ENCODE results near the gene EIF4G3.

Gene EIF4G3

DNA sequence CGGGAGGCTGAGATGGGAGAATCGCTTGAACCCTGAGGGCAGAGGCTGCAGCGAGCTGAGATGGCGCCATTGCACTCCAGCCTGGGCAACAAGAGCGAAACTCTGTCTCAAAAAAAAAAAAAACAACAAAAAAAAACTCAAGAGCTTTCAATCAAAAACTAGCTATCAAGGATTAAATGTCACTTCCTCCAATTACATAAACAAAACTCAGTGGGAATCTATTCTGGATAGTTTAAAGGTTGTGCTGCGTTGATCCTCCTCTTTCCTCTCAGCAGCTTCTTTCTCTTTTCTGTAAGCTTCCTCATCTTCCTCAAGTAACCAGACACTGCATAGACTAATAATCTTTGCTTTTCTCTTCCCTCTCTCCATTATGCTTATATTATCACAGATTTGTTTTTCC lies 20.7 kb downstream of the EIF4G3 start:
- Histone ChIP-seq H3K4me1 (ENCODE audit: control insufficient read depth, insufficient read depth, low read depth, low read length) (peaks cover 6% of the 10 kb centered on the region), H3K23ac (ENCODE audit: low read length in 2 of 2) (no peak overlapping the region), H3K27ac (ENCODE audit: low read length, poor library complexity, severe bottlenecking) (no peak overlapping the region), H3K27me3 (ENCODE audit: control insufficient read depth in 1 of 2, insufficient read depth in 1 of 2, low read length in 2 of 2) (no peaks in the 10 kb centered on the region), H3K79me1 (replicated peaks; ENCODE audit: low read length, poor library complexity, severe bottlenecking) (peaks cover 13% of the 10 kb centered on the region), H3K9me3 (ENCODE audit: control insufficient read depth, low read length) (no peaks in the 10 kb centered on the region), H2BK5ac (ENCODE audit: low read depth, low read length, poor library complexity, severe bottlenecking) (no peak overlapping the region), H3K18ac (ENCODE audit: low read depth in 1 of 2, low read length in 2 of 2) (no peak overlapping the region), H3K4me3 (ENCODE audit: insufficient read depth in 1 of 2, low read depth in 1 of 2, low read length in 2 of 2) (no peak overlapping the region), H2AK5ac (ENCODE audit: low read length, severe bottlenecking) (no peak overlapping the region), H3K14ac (ENCODE audit: low read length in 2 of 2) (no peak overlapping the region), H4K8ac (ENCODE audit: low read length) (no peak overlapping the region), H2BK12ac (ENCODE audit: low read length in 2 of 2) (no peak overlapping the region), H3K4me2 (ENCODE audit: low read length, poor library complexity, severe bottlenecking) (no peak overlapping the region), H3K4ac (ENCODE audit: low read depth in 1 of 2, low read length in 2 of 2) (no peak overlapping the region), H2BK120ac (ENCODE audit: low read depth, low read length) (no peak overlapping the region), H2AFZ (ENCODE audit: low read depth, low read length) (no peak overlapping the region), H3K36me3 (ENCODE audit: control insufficient read depth in 1 of 2, insufficient read depth in 2 of 2, low read depth in 1 of 2, low read length in 2 of 2) (peaks cover 17 to 21% of the 10 kb centered on the region in 2 experiments), H3K9ac (ENCODE audit: low read length) (no peak overlapping the region), H2BK15ac (ENCODE audit: low read depth, poor library complexity, severe bottlenecking) (no peak overlapping the region), H4K91ac (ENCODE audit: low read length) (no peak overlapping the region)
- 93% methylated on average over 6 of the region's 6 CpGs for WGBS
- no peak for DNase-seq

GRCh38 chr1:21154717-21155116 lies 22.0 kb downstream of the EIF4G3 start:
- no peak overlapping the region for H3K18ac ChIP-seq (ENCODE audit: low read depth in 1 of 2, low read length in 2 of 2)
- H2BK15ac ChIP-seq (ENCODE audit: low read depth, poor library complexity, severe bottlenecking): no peak overlapping the region
- H3K4me3 ChIP-seq (ENCODE audit: insufficient read depth in 1 of 2, low read depth in 1 of 2, low read length in 2 of 2): no peak overlapping the region
- no peak overlapping the region for H3K14ac ChIP-seq (ENCODE audit: low read length in 2 of 2)
- H3K79me1 ChIP-seq (replicated peaks; ENCODE audit: low read length, poor library complexity, severe bottlenecking): peaks cover 11% of the 10 kb centered on the region
- no peak overlapping the region for H2BK5ac ChIP-seq (ENCODE audit: low read depth, low read length, poor library complexity, severe bottlenecking)
- H2BK12ac ChIP-seq (ENCODE audit: low read length in 2 of 2): no peak overlapping the region
- H3K36me3 ChIP-seq (ENCODE audit: control insufficient read depth in 1 of 2, insufficient read depth in 2 of 2, low read depth in 1 of 2, low read length in 2 of 2): peaks cover 12% of the 10 kb centered on the region in 2 experiments
- peak; percentile 33 for DNase-seq
- H3K4me2 ChIP-seq (ENCODE audit: low read length, poor library complexity, severe bottlenecking): no peak overlapping the region
- H3K4ac ChIP-seq (ENCODE audit: low read depth in 1 of 2, low read length in 2 of 2): no peak overlapping the region
- no peak overlapping the region for H4K91ac ChIP-seq (ENCODE audit: low read length)
- H4K8ac ChIP-seq (ENCODE audit: low read length): no peak overlapping the region
- H3K27me3 ChIP-seq (ENCODE audit: control insufficient read depth in 1 of 2, insufficient read depth in 1 of 2, low read length in 2 of 2): no peaks in the 10 kb centered on the region
- 83% methylated on average over 1 of the region's 3 CpGs for WGBS
- no peak overlapping the region for H3K23ac ChIP-seq (ENCODE audit: low read length in 2 of 2)
- no peak overlapping the region for H2BK120ac ChIP-seq (ENCODE audit: low read depth, low read length)
- H2AK5ac ChIP-seq (ENCODE audit: low read length, severe bottlenecking): no peak overlapping the region
- no peaks in the 10 kb centered on the region for H3K9me3 ChIP-seq (ENCODE audit: control insufficient read depth, low read length)
- no peak overlapping the region for H2AFZ ChIP-seq (ENCODE audit: low read depth, low read length)
- H3K4me1 ChIP-seq (ENCODE audit: control insufficient read depth, insufficient read depth, low read depth, low read length): peaks cover 6% of the 10 kb centered on the region
- no peak overlapping the region for H3K9ac ChIP-seq (ENCODE audit: low read length)
- no peak overlapping the region for H3K27ac ChIP-seq (ENCODE audit: low read length, poor library complexity, severe bottlenecking)

DNA sequence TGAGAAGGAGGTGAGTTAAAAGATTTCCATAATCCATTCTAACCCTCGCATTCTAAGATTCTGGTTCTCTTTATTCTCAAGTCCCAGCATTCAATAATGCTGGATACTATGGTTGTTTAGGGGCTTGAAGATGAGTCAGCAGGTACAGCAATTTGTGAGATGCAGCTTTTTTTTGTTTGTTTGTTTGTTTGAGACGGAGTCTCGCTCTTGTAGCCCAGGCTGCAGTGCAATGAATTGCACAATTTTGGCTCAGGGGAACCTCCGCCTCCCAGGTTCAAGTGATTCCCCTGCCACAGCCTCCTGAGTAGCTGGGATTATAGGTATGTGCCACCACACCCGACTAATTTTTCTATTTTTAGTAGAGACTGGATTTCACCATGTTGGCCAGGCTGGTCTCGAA lies 23.3 kb downstream of the EIF4G3 start:
- peaks cover 7 to 15% of the 10 kb centered on the region in 2 experiments for H3K36me3 ChIP-seq (ENCODE audit: control insufficient read depth in 1 of 2, insufficient read depth in 2 of 2, low read depth in 1 of 2, low read length in 2 of 2)
- H2BK15ac ChIP-seq (ENCODE audit: low read depth, poor library complexity, severe bottlenecking): no peak overlapping the region
- H2BK5ac ChIP-seq (ENCODE audit: low read depth, low read length, poor library complexity, severe bottlenecking): no peak overlapping the region
- no peak overlapping the region for H3K9ac ChIP-seq (ENCODE audit: low read length)
- no peak overlapping the region for H2AFZ ChIP-seq (ENCODE audit: low read depth, low read length)
- no peaks in the 10 kb centered on the region for H3K27me3 ChIP-seq (ENCODE audit: control insufficient read depth in 1 of 2, insufficient read depth in 1 of 2, low read length in 2 of 2)
- peaks cover 6% of the 10 kb centered on the region for H3K4me1 ChIP-seq (ENCODE audit: control insufficient read depth, insufficient read depth, low read depth, low read length)
- no peak overlapping the region for H3K4me3 ChIP-seq (ENCODE audit: insufficient read depth in 1 of 2, low read depth in 1 of 2, low read length in 2 of 2)
- H3K27ac ChIP-seq (ENCODE audit: low read length, poor library complexity, severe bottlenecking): no peak overlapping the region
- DNase-seq: peak; percentile 33
- H4K91ac ChIP-seq (ENCODE audit: low read length): no peak overlapping the region
- H2AK5ac ChIP-seq (ENCODE audit: low read length, severe bottlenecking): no peak overlapping the region
- H3K4me2 ChIP-seq (ENCODE audit: low read length, poor library complexity, severe bottlenecking): no peak overlapping the region
- peaks cover 11% of the 10 kb centered on the region for H3K79me1 ChIP-seq (replicated peaks; ENCODE audit: low read length, poor library complexity, severe bottlenecking)
- no peak overlapping the region for H3K4ac ChIP-seq (ENCODE audit: low read depth in 1 of 2, low read length in 2 of 2)
- H3K9me3 ChIP-seq (ENCODE audit: control insufficient read depth, low read length): no peaks in the 10 kb centered on the region
- no peak overlapping the region for H2BK12ac ChIP-seq (ENCODE audit: low read length in 2 of 2)
- H3K14ac ChIP-seq (ENCODE audit: low read length in 2 of 2): no peak overlapping the region
- no peak overlapping the region for H4K8ac ChIP-seq (ENCODE audit: low read length)
- WGBS: 76% methylated on average over 5 of the region's 6 CpGs
- no peak overlapping the region for H2BK120ac ChIP-seq (ENCODE audit: low read depth, low read length)
- no peak overlapping the region for H3K23ac ChIP-seq (ENCODE audit: low read length in 2 of 2)
- no peak overlapping the region for H3K18ac ChIP-seq (ENCODE audit: low read depth in 1 of 2, low read length in 2 of 2)

DNA sequence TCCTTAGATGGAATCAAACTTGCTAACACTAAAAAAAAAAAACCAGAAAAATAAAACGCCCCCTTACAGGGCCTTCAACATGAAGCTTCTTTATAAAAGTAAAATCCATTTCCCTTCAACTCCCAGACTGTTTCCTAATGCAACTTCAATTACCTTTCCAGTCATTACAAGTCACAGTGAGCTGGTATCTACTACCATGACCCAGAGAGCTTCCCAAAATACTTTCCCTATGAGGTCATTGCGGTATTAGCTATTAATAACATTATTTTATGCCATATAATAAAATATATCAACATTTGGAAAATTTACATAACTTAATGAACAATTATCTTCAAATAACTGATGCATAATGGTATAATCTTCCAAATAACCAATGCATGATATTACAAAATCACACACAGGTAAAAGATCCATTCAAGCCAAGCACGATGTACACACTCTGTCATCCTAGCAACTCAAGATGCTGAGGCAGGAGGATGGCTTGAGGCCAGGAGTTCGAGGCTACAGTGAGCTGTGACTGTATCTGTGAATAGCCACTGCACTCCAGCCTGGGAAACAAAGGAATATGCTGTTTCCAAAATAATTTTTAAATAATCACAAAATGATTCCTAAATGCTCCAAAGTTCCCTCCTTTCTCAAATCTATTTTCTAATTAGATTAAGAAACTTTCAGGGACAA lies 24.1 kb downstream of the EIF4G3 start:
- no peak overlapping the region for H2BK5ac ChIP-seq (ENCODE audit: low read depth, low read length, poor library complexity, severe bottlenecking)
- no peak overlapping the region for H2BK12ac ChIP-seq (ENCODE audit: low read length in 2 of 2)
- no peak overlapping the region for H3K4me2 ChIP-seq (ENCODE audit: low read length, poor library complexity, severe bottlenecking)
- no peak overlapping the region for H3K14ac ChIP-seq (ENCODE audit: low read length in 2 of 2)
- peak overlapping the region; percentile 7 for H3K9ac ChIP-seq (ENCODE audit: low read length)
- peaks cover 11 to 22% of the 10 kb centered on the region in 2 experiments for H3K36me3 ChIP-seq (ENCODE audit: control insufficient read depth in 1 of 2, insufficient read depth in 2 of 2, low read depth in 1 of 2, low read length in 2 of 2)
- no peaks in the 10 kb centered on the region for H3K27me3 ChIP-seq (ENCODE audit: control insufficient read depth in 1 of 2, insufficient read depth in 1 of 2, low read length in 2 of 2)
- no peak overlapping the region for H2AK5ac ChIP-seq (ENCODE audit: low read length, severe bottlenecking)
- no peak overlapping the region for H3K18ac ChIP-seq (ENCODE audit: low read depth in 1 of 2, low read length in 2 of 2)
- peaks cover 14% of the 10 kb centered on the region for H3K79me1 ChIP-seq (replicated peaks; ENCODE audit: low read length, poor library complexity, severe bottlenecking)
- no peaks in the 10 kb centered on the region for H3K9me3 ChIP-seq (ENCODE audit: control insufficient read depth, low read length)
- H4K8ac ChIP-seq (ENCODE audit: low read length): no peak overlapping the region
- no peak overlapping the region for H3K4ac ChIP-seq (ENCODE audit: low read depth in 1 of 2, low read length in 2 of 2)
- no peak overlapping the region for H2BK120ac ChIP-seq (ENCODE audit: low read depth, low read length)
- no peak overlapping the region for H3K4me3 ChIP-seq (ENCODE audit: insufficient read depth in 1 of 2, low read depth in 1 of 2, low read length in 2 of 2)
- H2BK15ac ChIP-seq (ENCODE audit: low read depth, poor library complexity, severe bottlenecking): no peak overlapping the region
- no peak overlapping the region for H4K91ac ChIP-seq (ENCODE audit: low read length)
- no peak overlapping the region for H3K27ac ChIP-seq (ENCODE audit: low read length, poor library complexity, severe bottlenecking)
- H2AFZ ChIP-seq (ENCODE audit: low read depth, low read length): no peak overlapping the region
- no peak overlapping the region for H3K23ac ChIP-seq (ENCODE audit: low read length in 2 of 2)
- DNase-seq: no peak
- 80% methylated on average over 3 of the region's 4 CpGs for WGBS
- peaks cover 6% of the 10 kb centered on the region for H3K4me1 ChIP-seq (ENCODE audit: control insufficient read depth, insufficient read depth, low read depth, low read length)

Data from mesenchymal stem cell (in vitro differentiated cells and primary cell).